OCI-LY7 (cell line): Measurements from ENCODE around the gene ARHGEF1.

Source experiments
- CTCF ChIP-seq: fragments of 200-600 bp; sonication (generic); conservative IDR thresholded peaks from 2 replicates; pipeline ENCODE4 v1.5.1; 2014; ENCODE audit warnings: mild to moderate bottlenecking, antibody characterized with exemption, low read length, moderate library complexity, mixed read lengths
- EZH2phosphoT487 ChIP-seq: fragments of 200-600 bp; sonication (generic); IDR thresholded peaks from 2 replicates; pipeline ENCODE4 v1.6.1; 2018; ENCODE audit warnings: low read depth, borderline replicate concordance, mild to moderate bottlenecking, mixed run types, antibody characterized with exemption, low read length, moderate library complexity, mixed read lengths

- TF ChIP-seq CTCF (no peak), EZH2phosphoT487 (no peak)
Observed at GRCh38 chr19:41901707-41902360, 18.9 kb downstream of the ARHGEF1 start.
